BE2C (cell line): ENCODE data around the gene PBLD.

ENCODE experiments used
- DNase-seq: peaks from one replicate; pipeline ENCODE4 v3.0.0-alpha.2; 2020
- H3K27me3 ChIP-seq: fragments of 250-450 bp; sonication (Bioruptor Pico); 2 replicates; pipeline ENCODE4 v1.5.1; 2020; ENCODE audit warnings: mild to moderate bottlenecking
- H3K36me3 ChIP-seq: fragments of 250-450 bp; sonication (Bioruptor Pico); 2 replicates; pipeline ENCODE4 v1.5.1; 2020; ENCODE audit warnings: mild to moderate bottlenecking
- H3K4me1 ChIP-seq: fragments of 250-450 bp; sonication (Bioruptor Pico); 2 replicates; pipeline ENCODE4 v1.5.1; 2020
- H3K4me3 ChIP-seq: 2 replicates; pipeline ENCODE4 v1.5.1; 2011; ENCODE audit warnings: low read depth, low read length
- H3K9me3 ChIP-seq: fragments of 250-450 bp; sonication (Bioruptor Pico); 2 replicates; pipeline ENCODE4 v1.5.1; 2020
- TF ChIP-seq, protein P1 (sequence below): IDR thresholded peaks from 2 replicates; pipeline ENCODE4 v1.5.1; 2012; ENCODE audit warnings: mild to moderate bottlenecking, low read depth, low read length

PBLD gene

DNA sequence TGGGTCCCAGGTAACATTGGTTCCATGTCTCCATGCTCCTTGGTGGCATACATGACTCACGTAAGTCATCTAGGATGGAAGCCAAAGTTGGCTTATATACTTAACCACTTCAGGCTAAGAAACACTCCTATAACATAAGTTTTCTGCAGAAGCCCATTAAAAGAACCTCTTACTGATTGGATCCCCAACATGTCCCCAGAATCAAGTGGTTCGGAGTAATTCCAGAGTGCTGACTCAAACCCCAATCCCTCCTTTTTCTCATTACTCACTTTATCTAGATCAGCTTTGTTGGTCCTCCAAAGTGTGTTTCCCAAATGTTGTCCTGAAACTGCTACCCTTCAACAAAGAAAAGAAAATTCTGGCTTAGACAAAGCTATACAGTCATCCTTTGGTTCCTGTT, 90.7 kb downstream of the PBLD start:
- TF ChIP-seq, protein P1, sequence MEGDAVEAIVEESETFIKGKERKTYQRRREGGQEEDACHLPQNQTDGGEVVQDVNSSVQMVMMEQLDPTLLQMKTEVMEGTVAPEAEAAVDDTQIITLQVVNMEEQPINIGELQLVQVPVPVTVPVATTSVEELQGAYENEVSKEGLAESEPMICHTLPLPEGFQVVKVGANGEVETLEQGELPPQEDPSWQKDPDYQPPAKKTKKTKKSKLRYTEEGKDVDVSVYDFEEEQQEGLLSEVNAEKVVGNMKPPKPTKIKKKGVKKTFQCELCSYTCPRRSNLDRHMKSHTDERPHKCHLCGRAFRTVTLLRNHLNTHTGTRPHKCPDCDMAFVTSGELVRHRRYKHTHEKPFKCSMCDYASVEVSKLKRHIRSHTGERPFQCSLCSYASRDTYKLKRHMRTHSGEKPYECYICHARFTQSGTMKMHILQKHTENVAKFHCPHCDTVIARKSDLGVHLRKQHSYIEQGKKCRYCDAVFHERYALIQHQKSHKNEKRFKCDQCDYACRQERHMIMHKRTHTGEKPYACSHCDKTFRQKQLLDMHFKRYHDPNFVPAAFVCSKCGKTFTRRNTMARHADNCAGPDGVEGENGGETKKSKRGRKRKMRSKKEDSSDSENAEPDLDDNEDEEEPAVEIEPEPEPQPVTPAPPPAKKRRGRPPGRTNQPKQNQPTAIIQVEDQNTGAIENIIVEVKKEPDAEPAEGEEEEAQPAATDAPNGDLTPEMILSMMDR: no peak
- Histone ChIP-seq H3K4me3 (no peak overlapping the region), H3K36me3 (no peaks in the 10 kb centered on the region), H3K27me3 (no peaks in the 10 kb centered on the region), H3K4me1 (no peaks in the 10 kb centered on the region), H3K9me3 (no peaks in the 10 kb centered on the region)
- no peak for DNase-seq

DNA sequence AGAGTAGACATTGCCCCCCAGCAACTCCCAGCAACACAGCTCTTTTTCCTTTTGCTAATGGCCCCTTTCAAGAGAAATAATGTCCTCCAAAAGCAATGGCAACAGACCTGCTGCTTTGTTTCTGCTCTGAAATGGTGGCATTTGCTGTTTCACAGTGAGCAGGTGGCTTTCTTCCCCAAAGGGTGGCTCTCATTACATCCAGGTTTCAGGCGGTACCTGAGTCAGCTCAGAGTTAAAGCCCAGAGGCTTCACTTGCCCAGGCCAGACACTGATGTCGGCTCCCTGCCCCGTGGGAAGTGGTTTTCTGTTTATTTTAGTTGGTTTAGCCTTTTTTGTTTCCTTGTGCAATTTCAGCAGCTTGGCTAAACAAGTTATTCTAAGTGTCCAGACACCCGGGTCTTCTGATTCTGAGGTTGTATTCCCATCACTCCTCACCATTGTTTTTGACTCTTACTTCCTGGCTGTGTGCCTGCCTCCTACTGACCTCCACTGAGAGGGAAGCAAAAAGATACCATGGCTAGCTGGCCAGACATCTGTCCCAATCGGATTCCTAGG, 93.1 kb downstream of the PBLD start:
- no peak for DNase-seq

DNA sequence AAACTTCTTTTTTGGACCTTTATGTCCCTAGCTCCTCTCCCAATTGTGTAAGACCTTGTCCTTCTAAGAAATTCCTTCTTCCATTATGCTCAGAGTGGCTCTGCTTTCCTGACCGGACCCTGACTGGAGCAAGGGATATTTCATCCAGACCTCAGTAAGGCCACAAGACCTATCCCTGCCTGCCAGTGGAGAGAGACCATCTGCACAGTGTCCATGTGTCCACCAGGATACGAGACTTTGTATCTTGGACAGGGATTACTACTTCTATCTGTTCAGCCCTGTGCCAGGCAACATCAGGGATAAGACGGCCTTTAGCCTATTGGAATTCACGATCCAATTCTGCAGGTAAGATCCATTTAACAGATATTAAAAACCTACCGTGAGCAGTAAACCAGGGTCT, 93.7 kb downstream of the PBLD start:
- no peak for DNase-seq
- Histone ChIP-seq H3K4me3 (no peak overlapping the region), H3K9me3 (no peaks in the 10 kb centered on the region), H3K4me1 (no peaks in the 10 kb centered on the region; the same call in 1 of the 2 replicates), H3K27me3 (no peaks in the 10 kb centered on the region), H3K36me3 (no peaks in the 10 kb centered on the region)
- TF ChIP-seq, protein P1: no peak

More for the DNA sequence above, 93.1 kb downstream of the PBLD start:
- TF ChIP-seq, protein P1: no peak
- Histone ChIP-seq H3K4me3 (no peak overlapping the region), H3K4me1 (no peaks in the 10 kb centered on the region; the same call in 1 of the 2 replicates), H3K9me3 (no peaks in the 10 kb centered on the region), H3K27me3 (no peaks in the 10 kb centered on the region), H3K36me3 (no peaks in the 10 kb centered on the region)

DNA sequence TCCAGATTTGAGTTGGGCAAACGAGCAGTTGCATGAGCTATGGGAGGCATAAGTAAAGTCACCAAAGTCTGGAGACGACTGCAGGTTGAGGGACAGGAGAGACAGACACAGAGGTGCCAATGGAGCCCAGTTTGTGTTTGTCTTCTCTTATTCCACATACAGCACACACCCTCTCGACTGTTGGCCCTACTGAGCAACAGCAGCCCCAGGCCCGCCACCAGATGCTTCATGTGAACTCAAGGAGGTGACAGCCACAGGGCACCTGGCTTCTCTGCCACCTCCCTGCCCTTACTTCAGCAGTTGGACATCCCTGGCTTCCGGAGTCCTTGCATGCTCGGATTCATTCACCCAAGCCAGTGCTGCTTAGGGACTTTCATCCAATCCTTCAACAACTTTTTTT, 94.4 kb downstream of the PBLD start:
- H3K36me3 ChIP-seq: no peaks in the 10 kb centered on the region
- TF ChIP-seq, protein P1: no peak

DNA sequence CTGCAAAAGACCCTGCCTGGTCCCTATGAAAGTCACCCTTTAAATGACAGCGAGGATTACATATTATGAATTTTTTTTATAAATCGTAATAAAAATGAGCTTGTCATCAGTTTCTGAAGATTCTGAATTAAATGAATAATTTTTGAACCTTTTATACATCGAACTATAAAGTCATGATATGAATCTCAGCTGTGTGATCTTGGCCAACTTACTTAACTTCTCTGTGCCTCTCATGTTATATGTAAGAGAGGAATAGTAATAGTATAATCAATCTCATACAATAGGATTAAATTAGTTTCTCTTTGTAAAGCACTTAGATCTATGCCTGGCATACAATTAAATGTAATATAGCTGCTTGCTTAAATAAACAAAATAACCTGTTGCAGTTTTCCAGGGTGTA, 95.6 kb downstream of the PBLD start:
- H3K4me3 ChIP-seq: no peak overlapping the region
- TF ChIP-seq, protein P1: no peak
- no peak for DNase-seq
- no peaks in the 10 kb centered on the region for H3K9me3 ChIP-seq
- no peaks in the 10 kb centered on the region for H3K27me3 ChIP-seq
- no peaks in the 10 kb centered on the region for H3K36me3 ChIP-seq
- no peaks in the 10 kb centered on the region; the same call in 1 of the 2 replicates for H3K4me1 ChIP-seq

More for the DNA sequence above, 94.4 kb downstream of the PBLD start:
- H3K4me3 ChIP-seq: no peak overlapping the region
- H3K9me3 ChIP-seq: no peaks in the 10 kb centered on the region
- DNase-seq: no peak
- H3K27me3 ChIP-seq: no peaks in the 10 kb centered on the region
- H3K4me1 ChIP-seq: no peaks in the 10 kb centered on the region; the same call in 1 of the 2 replicates

DNA sequence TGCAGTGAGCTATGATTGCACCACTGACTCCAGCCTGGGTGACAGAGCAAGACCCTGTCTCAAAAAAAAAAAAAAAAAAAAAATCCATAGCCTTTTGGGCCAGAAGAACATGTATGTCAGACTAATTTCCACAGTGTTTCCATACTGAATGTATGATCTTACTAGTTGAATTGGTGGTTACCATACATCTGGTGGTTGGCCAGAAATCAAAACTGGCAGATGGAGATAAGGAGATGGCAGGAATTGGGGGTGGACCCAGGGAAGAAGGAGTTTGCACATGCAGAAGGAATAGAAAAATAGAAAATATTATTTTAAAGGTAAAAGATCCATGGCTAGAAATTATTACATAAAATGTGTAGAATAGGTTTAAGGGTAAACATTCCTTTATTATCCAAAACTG, 97.1 kb downstream of the PBLD start:
- Histone ChIP-seq H3K36me3 (no peaks in the 10 kb centered on the region), H3K4me3 (no peak overlapping the region), H3K9me3 (no peaks in the 10 kb centered on the region), H3K4me1 (no peaks in the 10 kb centered on the region; the same call in 1 of the 2 replicates), H3K27me3 (no peaks in the 10 kb centered on the region)
- no peak for DNase-seq
- TF ChIP-seq, protein P1: no peak
